SK-N-MC (cell line): ENCODE measurements around the gene ARMH3.
"Not testable (repeated sequence)": the region's sequence is repeated elsewhere in the genome, so short reads cannot be mapped to it uniquely, and the experiment has no call there.

Experiments
- EZH2 ChIP-seq: fragments of 200-600 bp; sonication (generic); IDR thresholded peaks from one replicate; pipeline ENCODE4 v1.6.1; 2017; ENCODE audit warnings: antibody characterized with exemption
- POLR2AphosphoS5 ChIP-seq: IDR thresholded peaks from 2 replicates; pipeline ENCODE4 v1.6.1; 2012; ENCODE audit warnings: mild to moderate bottlenecking, low read depth, low read length, borderline replicate concordance

- not testable (repeated sequence) for TF ChIP-seq EZH2, POLR2AphosphoS5
Measured at GRCh38 chr10:102035807-102036206, 20.2 kb downstream of the ARMH3 start.
